Astrocyte of the spinal cord (primary cell): ENCODE data around the gene VPS13A.
"Not testable (repeated sequence)": the region's sequence is repeated elsewhere in the genome, so short reads cannot be mapped to it uniquely, and the experiment has no call there.

ENCODE experiments used
- DNase-seq: peaks from one replicate; pipeline ENCODE4 v3.0.0; 2011; ENCODE audit warnings: low read depth, low spot score
- H3K4me3 ChIP-seq: 2 replicates; pipeline ENCODE4 v1.5.1; 2011; ENCODE audit warnings: low read depth, mild to moderate bottlenecking, low read length, moderate library complexity
- in situ Hi-C: cut with HindIII; loops from 2 replicates; pipeline ENCODE4 v1.10.0; 2017; ENCODE audit warnings: low sequenced_read_pairs
- TF ChIP-seq, protein P1 (sequence below): IDR thresholded peaks from 2 replicates; pipeline ENCODE4 v1.5.1; 2012; ENCODE audit warnings: low read depth, mild to moderate bottlenecking, low read length, inconsistent platforms

Gene VPS13A

DNA sequence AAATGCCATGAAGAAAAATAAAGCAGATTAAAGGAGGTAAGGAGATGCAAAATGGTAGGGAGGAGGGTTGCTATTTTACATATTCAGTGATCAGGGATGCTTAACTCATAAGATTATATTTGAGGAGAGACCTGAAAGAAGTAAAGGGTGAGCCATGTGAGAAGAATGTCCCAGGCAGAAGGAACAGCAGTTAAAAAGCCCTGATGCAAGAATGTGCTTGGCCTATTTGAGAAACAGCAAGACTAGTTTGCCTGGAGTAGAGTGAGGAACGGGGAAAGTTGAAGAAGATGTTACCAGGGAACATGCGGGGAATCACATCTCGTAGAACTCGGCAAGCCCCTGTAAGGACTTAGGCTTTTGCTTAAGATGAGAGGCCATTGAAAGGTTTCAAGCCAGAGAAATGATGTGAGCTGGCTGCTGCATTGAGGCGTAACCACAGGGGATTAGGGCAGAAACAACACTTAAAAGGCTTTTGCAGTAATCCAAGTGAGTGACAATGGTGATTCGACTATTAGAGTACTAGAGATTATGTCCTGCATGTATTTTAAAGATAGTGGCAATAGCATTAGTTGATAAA, 198.7 kb downstream of the VPS13A start:
- no peak overlapping the region for H3K4me3 ChIP-seq
- TF ChIP-seq, protein P1, sequence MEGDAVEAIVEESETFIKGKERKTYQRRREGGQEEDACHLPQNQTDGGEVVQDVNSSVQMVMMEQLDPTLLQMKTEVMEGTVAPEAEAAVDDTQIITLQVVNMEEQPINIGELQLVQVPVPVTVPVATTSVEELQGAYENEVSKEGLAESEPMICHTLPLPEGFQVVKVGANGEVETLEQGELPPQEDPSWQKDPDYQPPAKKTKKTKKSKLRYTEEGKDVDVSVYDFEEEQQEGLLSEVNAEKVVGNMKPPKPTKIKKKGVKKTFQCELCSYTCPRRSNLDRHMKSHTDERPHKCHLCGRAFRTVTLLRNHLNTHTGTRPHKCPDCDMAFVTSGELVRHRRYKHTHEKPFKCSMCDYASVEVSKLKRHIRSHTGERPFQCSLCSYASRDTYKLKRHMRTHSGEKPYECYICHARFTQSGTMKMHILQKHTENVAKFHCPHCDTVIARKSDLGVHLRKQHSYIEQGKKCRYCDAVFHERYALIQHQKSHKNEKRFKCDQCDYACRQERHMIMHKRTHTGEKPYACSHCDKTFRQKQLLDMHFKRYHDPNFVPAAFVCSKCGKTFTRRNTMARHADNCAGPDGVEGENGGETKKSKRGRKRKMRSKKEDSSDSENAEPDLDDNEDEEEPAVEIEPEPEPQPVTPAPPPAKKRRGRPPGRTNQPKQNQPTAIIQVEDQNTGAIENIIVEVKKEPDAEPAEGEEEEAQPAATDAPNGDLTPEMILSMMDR: no peak
- no peak for DNase-seq
- in situ Hi-C loops: no loop called here

DNA sequence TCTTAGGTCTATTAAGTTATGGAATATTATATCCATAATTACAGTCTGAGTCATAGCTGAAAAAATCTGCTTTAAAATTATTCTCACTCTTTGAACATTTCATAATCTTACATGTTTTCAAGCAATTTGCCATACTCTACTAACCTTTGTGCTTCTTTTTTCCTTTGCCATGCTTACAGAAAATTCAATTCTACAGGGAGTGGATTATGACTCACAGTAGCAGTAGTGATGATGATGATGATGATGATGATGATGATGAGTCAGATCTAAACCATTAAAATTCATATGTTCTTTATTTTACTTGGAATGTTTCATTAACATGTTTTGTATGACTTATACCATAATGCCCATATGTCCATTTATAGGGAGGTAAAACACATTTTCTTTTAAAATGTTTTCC, 207.1 kb downstream of the VPS13A start:
- TF ChIP-seq, protein P1: no peak
- DNase-seq: peak; percentile 47

DNA sequence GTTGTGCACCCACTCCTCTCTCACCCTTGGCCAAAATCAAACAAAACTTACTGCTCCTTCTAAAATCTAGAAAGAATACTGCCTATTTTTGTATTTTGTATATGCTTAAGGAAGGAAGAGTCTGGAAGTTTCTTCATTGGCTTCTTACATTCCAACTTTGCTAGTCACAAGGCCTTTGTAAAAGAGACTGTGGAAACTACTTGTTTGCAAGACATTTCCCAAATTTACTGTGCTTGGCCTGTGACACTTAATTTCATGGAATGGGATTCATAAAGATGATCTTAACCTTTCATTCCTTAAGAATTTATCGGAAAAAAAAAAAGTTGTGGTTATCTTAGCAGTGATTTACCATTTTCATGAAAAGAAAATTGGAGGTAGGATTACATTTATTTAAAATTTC, 208.9 kb downstream of the VPS13A start:
- DNase-seq: peak; percentile 22
- TF ChIP-seq, protein P1: no peak
- in situ Hi-C loops: no loop called here
- no peak overlapping the region for H3K4me3 ChIP-seq

More for the DNA sequence above, 207.1 kb downstream of the VPS13A start:
- in situ Hi-C loops: no loop called here
- no peak overlapping the region for H3K4me3 ChIP-seq

DNA sequence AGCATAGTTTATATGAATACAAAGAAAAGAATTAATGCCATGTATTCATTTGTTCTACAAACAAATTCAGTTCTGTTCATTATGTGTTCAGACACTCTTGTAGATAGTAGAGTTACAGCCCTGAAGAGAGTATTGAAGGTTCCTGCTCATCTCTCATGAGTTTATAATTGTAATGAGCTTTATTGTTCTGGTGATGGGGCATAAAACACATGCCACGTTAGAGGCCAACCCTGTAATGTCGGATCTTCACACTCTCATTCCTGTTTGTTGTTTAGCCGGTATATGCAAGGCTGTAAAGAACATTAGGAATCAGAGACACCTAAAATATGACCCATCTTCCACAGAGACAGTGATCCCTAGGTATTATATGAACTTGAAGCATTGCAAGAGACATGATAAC, 214.5 kb downstream of the VPS13A start:
- no peak overlapping the region for H3K4me3 ChIP-seq
- TF ChIP-seq, protein P1: no peak
- in situ Hi-C loops: no loop called here
- DNase-seq: no peak

DNA sequence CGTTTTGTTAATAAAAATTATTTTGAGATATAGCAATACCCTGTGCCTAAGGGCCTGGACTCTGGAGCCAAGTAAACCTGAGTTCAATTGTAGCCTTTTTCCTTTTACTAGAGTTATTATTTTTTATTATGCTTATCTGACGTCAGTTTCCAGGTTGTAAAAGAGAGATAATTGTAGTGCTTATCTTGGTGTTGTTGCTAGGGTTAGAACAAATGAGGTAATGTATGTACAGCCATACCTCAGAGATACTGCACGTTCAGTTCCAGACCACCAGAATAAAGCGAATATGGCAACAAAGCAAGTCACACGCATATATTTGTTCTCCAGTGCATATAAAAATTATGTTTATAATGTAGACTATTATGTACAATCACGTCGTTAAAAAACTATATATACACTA, 215.0 kb downstream of the VPS13A start:
- H3K4me3 ChIP-seq: no peak overlapping the region
- in situ Hi-C loops: no loop called here
- no peak for DNase-seq
- TF ChIP-seq, protein P1: no peak

DNA sequence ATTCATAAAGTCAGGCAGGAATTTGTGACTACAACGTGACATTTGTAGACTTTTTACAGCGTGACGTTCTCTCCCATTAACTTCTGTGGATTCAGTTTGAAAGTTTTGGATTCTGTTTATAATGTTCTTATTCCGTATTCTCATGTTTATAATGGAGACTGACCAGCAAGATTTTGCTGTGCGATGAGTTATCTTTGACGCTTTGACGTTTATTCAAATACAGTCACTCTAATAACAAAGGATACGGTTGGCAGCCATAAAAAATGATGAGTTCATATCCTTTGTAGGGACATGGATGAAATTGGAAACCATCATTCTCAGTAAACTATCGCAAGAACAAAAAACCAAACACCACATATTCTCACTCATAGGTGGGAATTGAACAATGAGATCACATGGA, 221.2 kb downstream of the VPS13A start:
- DNase-seq: peak; percentile 59
- H3K4me3 ChIP-seq, in situ Hi-C loops: not testable (repeated sequence)

DNA sequence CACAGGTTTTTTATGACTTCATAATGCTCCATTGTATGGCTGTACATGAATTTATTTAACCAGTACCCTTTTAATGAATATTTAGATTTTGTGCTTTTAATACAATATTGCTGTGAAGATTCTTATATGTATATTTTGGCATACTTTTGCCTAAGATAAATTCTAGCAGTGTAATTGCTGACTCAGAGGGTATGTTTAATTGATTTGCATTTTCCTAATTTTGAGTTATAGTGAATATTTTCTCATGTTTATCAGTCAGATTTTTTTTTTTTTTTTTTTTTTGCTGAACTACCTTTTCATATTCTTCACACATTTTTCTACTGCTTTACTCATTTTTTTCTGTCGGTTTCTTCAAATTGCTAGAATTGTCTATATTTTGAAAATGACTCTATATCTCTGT, 222.6 kb downstream of the VPS13A start:
- no peak for DNase-seq
- TF ChIP-seq, protein P1: no peak
- no peak overlapping the region for H3K4me3 ChIP-seq
- in situ Hi-C loops: no loop called here
